HG03354 (cell line): ENCODE data around the gene LIME1.

ENCODE experiments used
- ATAC-seq: cut with Tn5 transposase; IDR thresholded peaks from one replicate; pipeline ENCODE4 v1.9.1; 2021; ENCODE audit warnings: mild to moderate bottlenecking; ENCODE audit not compliant: unreplicated experiment, poor library complexity, severe bottlenecking

LIME1 gene

GRCh38 chr20:63735859-63736718, at the start of gene LIME1:
Gene LIME1 (plus strand): TSS chr20:63736664. CDS start chr20:63737550, 886 bp downstream.
- no peak for ATAC-seq

GRCh38 chr20:63687419-63688178, 48.9 kb upstream of the LIME1 start:
- ATAC-seq, result no peak

GRCh38 chr20:63688228-63689045, 48.0 kb upstream of the LIME1 start:
- ATAC-seq, result no peak

- ATAC-seq, result no peak
Observed at GRCh38 chr20:63689046-63690002, 47.1 kb upstream of the LIME1 start.

GRCh38 chr20:63690003-63690897, 46.2 kb upstream of the LIME1 start:
- ATAC-seq, result no peak

- no peak for ATAC-seq
Observed at GRCh38 chr20:63690898-63691710, 45.4 kb upstream of the LIME1 start.

- ATAC-seq, result no peak
Observed at GRCh38 chr20:63691711-63692435, 44.6 kb upstream of the LIME1 start.

GRCh38 chr20:63692436-63693082, 43.9 kb upstream of the LIME1 start:
- ATAC-seq, result no peak

GRCh38 chr20:63693083-63693732, 43.3 kb upstream of the LIME1 start:
- no peak for ATAC-seq

GRCh38 chr20:63693733-63694583, 42.5 kb upstream of the LIME1 start:
- ATAC-seq, result no peak

- no peak for ATAC-seq
Observed at GRCh38 chr20:63694584-63695423, 41.7 kb upstream of the LIME1 start.

- no peak for ATAC-seq
Observed at GRCh38 chr20:63695424-63696305, 40.8 kb upstream of the LIME1 start.

- no peak for ATAC-seq
Observed at GRCh38 chr20:63696306-63696627, 40.2 kb upstream of the LIME1 start.
